Urinary bladder (tissue), 4 donors: ENCODE measurements around the gene CRYZL1. TPM values are rescaled to one million over a fixed set of nuclear protein-coding genes. Genes with fewer than 3 reads are reported as not detected.
A peak's percentile ranks its signal among the peaks of the same experiment; 100 is the strongest.

Experiments used
- DNase-seq: peaks from one replicate; pipeline ENCODE4 v3.0.0-alpha.2; 2015; ENCODE audit errors: extremely low spot score
- H3K27ac ChIP-seq: one replicate; pipeline ENCODE4 v1.5.1; 2013; ENCODE audit warnings: low read depth, mild to moderate bottlenecking, moderate library complexity
- H3K36me3 ChIP-seq: one replicate; pipeline ENCODE4 v1.6.1; 2013; ENCODE audit warnings: mild to moderate bottlenecking, moderate library complexity; ENCODE audit not compliant: insufficient read depth
- H3K4me1 ChIP-seq: one replicate; pipeline ENCODE4 v1.6.1; 2013; ENCODE audit warnings: mild to moderate bottlenecking, moderate library complexity; ENCODE audit not compliant: insufficient read depth
- H3K4me3 ChIP-seq: one replicate; pipeline ENCODE4 v1.5.1; 2013; ENCODE audit warnings: low read depth, low read length
- WGBS: extraction: QIAGEN DNeasy Blood & Tissue Kit; methylation state at CpG from one replicate; pipeline ENCODE4 v1.1.7; 2013; 5-methylcytosine and 5-hydroxymethylcytosine counted together
- polyA plus RNA-seq: library from polyadenylated mRNA; stranded (reverse); fragments of 200-250 nt; gene quantifications from one replicate; pipeline ENCODE4 v1.2.3, GENCODE V29; 2013
- total RNA-seq: library from RNA; depleted of rRNA; stranded (reverse); fragments of >200 nt; gene quantifications from one replicate; pipeline ENCODE4 v1.2.3, GENCODE V29; 2014
- donor health status: healthy with polysubstance abuse.
- donor health status: healthy.

CRYZL1 gene
- total and polyA plus RNA-seq, 2 donors, result 29.7 to 69.3 TPM

- peak; percentile 57 for DNase-seq
Measured at GRCh38 chr21:33541756-33542639, 99.5 kb downstream of the CRYZL1 start, which contains the start of gene GART. Gene GART (minus strand): TSS chr21:33542117. CDS start chr21:33539315, 2,802 bp downstream.

GRCh38 chr21:33541105-33541711 is 100.3 kb downstream of the CRYZL1 start:
- Histone ChIP-seq H3K4me3 (peak overlapping the region; percentile 57), H3K4me1 (no peaks in the 10 kb centered on the region), H3K27ac (peak overlapping the region; percentile 99), H3K36me3 (no peaks in the 10 kb centered on the region)
- no peak for DNase-seq
- 49% methylated on average over 19 of the region's 19 CpGs for WGBS

More at GRCh38 chr21:33541756-33542639, 99.5 kb downstream of the CRYZL1 start, which contains the start of gene GART:
- Histone ChIP-seq H3K36me3 (no peaks in the 10 kb centered on the region), H3K27ac (peak within 1 kb of the TSS; percentile 99), H3K4me1 (no peaks in the 10 kb centered on the region), H3K4me3 (peak within 1 kb of the TSS; percentile 77)
- under 1% methylated on average over 56 of the region's 56 CpGs for WGBS

GRCh38 chr21:33540711-33541104 is 100.8 kb downstream of the CRYZL1 start:
- Histone ChIP-seq H3K4me3 (no peak overlapping the region), H3K27ac (no peak overlapping the region), H3K4me1 (no peaks in the 10 kb centered on the region), H3K36me3 (no peaks in the 10 kb centered on the region)
- no peak for DNase-seq
- 78% methylated on average over 3 of the region's 3 CpGs for WGBS

GRCh38 chr21:33539616-33540015 is 101.9 kb downstream of the CRYZL1 start:
- H3K4me1 ChIP-seq, result no peaks in the 10 kb centered on the region
- no peak overlapping the region for H3K27ac ChIP-seq
- WGBS, result 83% methylated on average over 4 of the region's 4 CpGs
- no peaks in the 10 kb centered on the region for H3K36me3 ChIP-seq
- no peak for DNase-seq
- no peak overlapping the region for H3K4me3 ChIP-seq

Other genes starting within 250 kb of the CRYZL1 start
- 71.9 TPM for gene IFNGR2, start 238.3 kb downstream of the CRYZL1 start, total RNA-seq
- gene IFNGR2, start 238.3 kb downstream of the CRYZL1 start, polyA plus RNA-seq, result 64.8 TPM
- gene TMEM50B, start 161.8 kb downstream of the CRYZL1 start, total RNA-seq, result 80.7 TPM
- 66.7 TPM for gene TMEM50B, start 161.8 kb downstream of the CRYZL1 start, polyA plus RNA-seq
- 2.7 TPM for gene DNAJC28, start 150.0 kb downstream of the CRYZL1 start, total RNA-seq
- gene DNAJC28, start 150.0 kb downstream of the CRYZL1 start, polyA plus RNA-seq, result 1.2 TPM
- gene GART, start 99.6 kb downstream of the CRYZL1 start, total RNA-seq, result 55.7 TPM
- gene GART, start 99.6 kb downstream of the CRYZL1 start, polyA plus RNA-seq, result 27.3 TPM
- gene SON, start 98.7 kb downstream of the CRYZL1 start, total RNA-seq, result 394 TPM
- gene SON, start 98.7 kb downstream of the CRYZL1 start, polyA plus RNA-seq, result 115 TPM
- gene DONSON, start 53.1 kb downstream of the CRYZL1 start, total RNA-seq, result 28.7 TPM
- gene DONSON, start 53.1 kb downstream of the CRYZL1 start, polyA plus RNA-seq, result 6.0 TPM
- gene ITSN1, start 760 bp upstream of the CRYZL1 start, total RNA-seq, result 81.7 TPM
- 44.4 TPM for gene ITSN1, start 760 bp upstream of the CRYZL1 start, polyA plus RNA-seq